Purkinje cell (primary cell): Measurements from ENCODE around the gene MORF4L2. TPM values are rescaled to one million over a fixed set of nuclear protein-coding genes. Genes with fewer than 3 reads are reported as not detected.

Experiments used
- polyA plus RNA-seq: library from polyadenylated mRNA; unstranded; fragments of >200 nt; fragmentation: Nextera tagmentation; gene quantifications from 2 replicates; pipeline ENCODE4 v1.2.1, GENCODE V29; 2014

The MORF4L2 gene, protein sequence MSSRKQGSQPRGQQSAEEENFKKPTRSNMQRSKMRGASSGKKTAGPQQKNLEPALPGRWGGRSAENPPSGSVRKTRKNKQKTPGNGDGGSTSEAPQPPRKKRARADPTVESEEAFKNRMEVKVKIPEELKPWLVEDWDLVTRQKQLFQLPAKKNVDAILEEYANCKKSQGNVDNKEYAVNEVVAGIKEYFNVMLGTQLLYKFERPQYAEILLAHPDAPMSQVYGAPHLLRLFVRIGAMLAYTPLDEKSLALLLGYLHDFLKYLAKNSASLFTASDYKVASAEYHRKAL
- polyA plus RNA-seq: 226 and 282 TPM in 2 replicates

GRCh38 chrX:103686199-103687072 is at the start of gene MORF4L2:
TSS of gene MORF4L2 (minus strand) at chrX:103686699. CDS start at chrX:103677027, 9,672 bp downstream.

DNA sequence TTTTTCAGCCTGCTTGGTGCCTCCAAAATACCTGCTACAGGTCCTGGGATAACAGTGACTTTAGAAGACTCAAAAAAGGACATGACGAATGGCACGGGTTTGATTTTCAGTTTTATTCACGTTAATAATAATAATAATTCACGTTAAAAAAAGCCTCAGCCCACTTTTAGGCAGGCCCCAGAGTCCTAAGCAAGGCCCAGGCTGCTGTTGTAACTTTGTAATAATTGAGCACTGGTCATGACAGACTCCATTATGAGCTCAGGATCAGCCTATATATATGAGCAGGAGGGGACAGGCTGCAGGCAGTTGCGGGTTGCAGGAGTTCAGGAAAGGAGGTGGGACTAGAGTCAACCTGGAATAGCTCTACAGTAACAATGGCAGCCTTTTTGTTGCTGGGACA is 24.1 kb upstream of the MORF4L2 start, which contains the start of gene TMEM31:
TSS of gene TMEM31 (plus strand) at position 301 of the 400 bp plus-strand sequence. CDS start 1,350 bp downstream, outside the sequence.

GRCh38 chrX:103628386-103629317 is 57.8 kb downstream of the MORF4L2 start, which contains the start of gene TCEAL1:
TSS of gene TCEAL1 (plus strand) at chrX:103628975. CDS start at chrX:103629917, 942 bp downstream.

Other genes with a start within 250 kb of the MORF4L2 start
- gene RAB40A, start 167.2 kb downstream of the MORF4L2 start, polyA plus RNA-seq: 0.27 TPM in 1 of 2 replicates, not detected in the other
- gene TCEAL4, start 101.2 kb downstream of the MORF4L2 start, polyA plus RNA-seq: 292 and 303 TPM in 2 replicates
- 31.2 and 51.0 TPM in 2 replicates for gene TCEAL3, start 78.7 kb downstream of the MORF4L2 start, polyA plus RNA-seq
- gene TCEAL1, start 57.7 kb downstream of the MORF4L2 start, polyA plus RNA-seq: 77.7 and 137 TPM in 2 replicates
- not detected in 2 replicates for gene TMEM31, start 24.2 kb upstream of the MORF4L2 start, polyA plus RNA-seq
- gene PLP1, start 90.1 kb upstream of the MORF4L2 start, polyA plus RNA-seq: 23.2 and 43.0 TPM in 2 replicates
- gene RAB9B, start 145.6 kb upstream of the MORF4L2 start, polyA plus RNA-seq: 15.4 and 16.3 TPM in 2 replicates